HEK293 (cell line): ENCODE data around the gene ALPG.
A peak's percentile ranks its signal among the peaks of the same experiment; 100 is the strongest.

Experiments
- ZNF704 ChIP-seq: fragments of 450-650 bp; formaldehyde crosslinking; IDR thresholded peaks from 2 replicates; pipeline ENCODE4 v1.5.1; 2016; ENCODE audit warnings: missing biosample characterization, missing genetic modification characterization
- TF ChIP-seq, protein P1 (sequence below): fragments of 450-650 bp; formaldehyde crosslinking; IDR thresholded peaks from 2 replicates; pipeline ENCODE4 v1.5.1; 2016; ENCODE audit warnings: missing biosample characterization, missing genetic modification characterization

GRCh38 chr2:232438951-232439757 is 32.5 kb downstream of the ALPG start:
- TF ChIP-seq, protein P1, sequence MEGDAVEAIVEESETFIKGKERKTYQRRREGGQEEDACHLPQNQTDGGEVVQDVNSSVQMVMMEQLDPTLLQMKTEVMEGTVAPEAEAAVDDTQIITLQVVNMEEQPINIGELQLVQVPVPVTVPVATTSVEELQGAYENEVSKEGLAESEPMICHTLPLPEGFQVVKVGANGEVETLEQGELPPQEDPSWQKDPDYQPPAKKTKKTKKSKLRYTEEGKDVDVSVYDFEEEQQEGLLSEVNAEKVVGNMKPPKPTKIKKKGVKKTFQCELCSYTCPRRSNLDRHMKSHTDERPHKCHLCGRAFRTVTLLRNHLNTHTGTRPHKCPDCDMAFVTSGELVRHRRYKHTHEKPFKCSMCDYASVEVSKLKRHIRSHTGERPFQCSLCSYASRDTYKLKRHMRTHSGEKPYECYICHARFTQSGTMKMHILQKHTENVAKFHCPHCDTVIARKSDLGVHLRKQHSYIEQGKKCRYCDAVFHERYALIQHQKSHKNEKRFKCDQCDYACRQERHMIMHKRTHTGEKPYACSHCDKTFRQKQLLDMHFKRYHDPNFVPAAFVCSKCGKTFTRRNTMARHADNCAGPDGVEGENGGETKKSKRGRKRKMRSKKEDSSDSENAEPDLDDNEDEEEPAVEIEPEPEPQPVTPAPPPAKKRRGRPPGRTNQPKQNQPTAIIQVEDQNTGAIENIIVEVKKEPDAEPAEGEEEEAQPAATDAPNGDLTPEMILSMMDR = peak; percentile 29; the same call in 1 of the 2 replicates
- TF ChIP-seq ZNF704 (tag by site-specific recombination) = no peak
